Ishikawa (cell line): ENCODE data around the gene GDF10.

Experiments
- CEBPB ChIP-seq: IDR thresholded peaks from 2 replicates; pipeline ENCODE4 v1.6.1; 2012
- CREB1 ChIP-seq: IDR thresholded peaks from 2 replicates; pipeline ENCODE4 v1.6.1; 2012; ENCODE audit warnings: low read depth
- EGR1 ChIP-seq: IDR thresholded peaks from 2 replicates; pipeline ENCODE4 v1.6.1; 2012
- EP300 ChIP-seq: IDR thresholded peaks from 2 replicates; pipeline ENCODE4 v1.6.1; 2012; ENCODE audit warnings: borderline replicate concordance
- FOXM1 ChIP-seq: IDR thresholded peaks from 2 replicates; pipeline ENCODE4 v1.6.1; 2012; ENCODE audit warnings: low read depth, borderline replicate concordance
- NFIC ChIP-seq: IDR thresholded peaks from 2 replicates; pipeline ENCODE4 v1.6.1; 2012
- RAD21 ChIP-seq: IDR thresholded peaks from 2 replicates; pipeline ENCODE4 v1.6.1; 2012; ENCODE audit warnings: low read depth
- TAF1 ChIP-seq: IDR thresholded peaks from 2 replicates; pipeline ENCODE4 v1.6.1; 2012; ENCODE audit warnings: low read depth, mild to moderate bottlenecking
- TCF12 ChIP-seq: IDR thresholded peaks from 2 replicates; pipeline ENCODE4 v1.6.1; 2012; ENCODE audit warnings: low read depth
- TEAD4 ChIP-seq: IDR thresholded peaks from 2 replicates; pipeline ENCODE4 v1.6.1; 2012
- YY1 ChIP-seq: IDR thresholded peaks from 2 replicates; pipeline ENCODE4 v1.6.1; 2012; ENCODE audit warnings: low read depth
- ZBTB7A ChIP-seq: IDR thresholded peaks from 2 replicates; pipeline ENCODE4 v1.6.1; 2012; ENCODE audit warnings: low read depth
- TF ChIP-seq, protein P1 (sequence below): IDR thresholded peaks from 2 replicates; pipeline ENCODE4 v1.6.1; 2012; ENCODE audit warnings: low read depth, mild to moderate bottlenecking
- TF ChIP-seq, protein P2 (sequence below): IDR thresholded peaks from 2 replicates; pipeline ENCODE4 v1.6.1; 2012
- TF ChIP-seq, protein P3 (sequence below): IDR thresholded peaks from 2 replicates; pipeline ENCODE4 v1.6.1; 2012

The GDF10 gene

DNA sequence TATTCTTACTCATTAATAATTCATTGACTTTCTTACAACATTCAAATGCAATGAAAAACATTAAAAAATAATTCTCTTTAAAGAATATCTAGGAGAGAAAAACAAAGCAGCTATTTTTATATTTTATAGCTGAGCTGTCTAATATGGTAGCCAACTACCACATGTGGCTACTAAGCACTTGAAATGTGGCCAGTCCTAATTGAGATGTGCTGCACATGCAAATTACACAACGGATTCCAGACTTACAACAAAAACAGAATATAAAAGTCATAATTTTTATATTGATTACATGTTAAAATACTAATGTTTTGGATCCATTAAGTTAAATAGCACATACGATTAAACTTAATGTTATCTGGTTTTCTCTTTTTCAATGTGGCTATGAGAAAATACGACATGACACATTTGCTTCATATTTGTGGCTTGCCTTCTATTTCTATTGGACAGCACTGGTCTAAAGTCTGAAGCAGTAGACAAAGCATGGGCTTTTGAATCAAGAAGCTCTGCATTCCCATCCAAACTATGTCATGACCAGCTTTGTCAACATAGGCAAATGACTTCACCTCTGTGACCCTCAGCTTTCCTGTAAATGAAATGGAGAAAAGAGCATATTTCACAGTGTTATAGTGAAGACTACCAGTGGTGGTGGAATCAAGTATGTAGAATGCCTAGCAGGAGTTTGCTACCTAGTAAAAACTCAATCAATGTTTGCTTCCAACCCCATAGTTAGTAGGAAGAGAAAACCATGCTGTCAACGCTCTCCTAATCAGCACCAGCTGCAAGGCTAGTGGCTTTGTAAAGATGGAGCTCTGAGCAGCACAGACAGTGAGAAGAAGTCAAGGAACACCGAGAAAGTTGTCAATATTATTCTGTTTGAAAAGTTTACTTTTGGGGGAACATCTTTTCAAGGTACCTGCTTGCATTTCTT, 37.1 kb upstream of the GDF10 start:
- TF ChIP-seq CREB1 (no peak), TEAD4 (no peak), EGR1 (no peak), RAD21 (no peak), TAF1 (no peak), ZBTB7A (no peak), NFIC (no peak), TCF12 (no peak), EP300 (no peak), FOXM1 (no peak), CEBPB (no peak), YY1 (no peak)
- TF ChIP-seq, protein P1, sequence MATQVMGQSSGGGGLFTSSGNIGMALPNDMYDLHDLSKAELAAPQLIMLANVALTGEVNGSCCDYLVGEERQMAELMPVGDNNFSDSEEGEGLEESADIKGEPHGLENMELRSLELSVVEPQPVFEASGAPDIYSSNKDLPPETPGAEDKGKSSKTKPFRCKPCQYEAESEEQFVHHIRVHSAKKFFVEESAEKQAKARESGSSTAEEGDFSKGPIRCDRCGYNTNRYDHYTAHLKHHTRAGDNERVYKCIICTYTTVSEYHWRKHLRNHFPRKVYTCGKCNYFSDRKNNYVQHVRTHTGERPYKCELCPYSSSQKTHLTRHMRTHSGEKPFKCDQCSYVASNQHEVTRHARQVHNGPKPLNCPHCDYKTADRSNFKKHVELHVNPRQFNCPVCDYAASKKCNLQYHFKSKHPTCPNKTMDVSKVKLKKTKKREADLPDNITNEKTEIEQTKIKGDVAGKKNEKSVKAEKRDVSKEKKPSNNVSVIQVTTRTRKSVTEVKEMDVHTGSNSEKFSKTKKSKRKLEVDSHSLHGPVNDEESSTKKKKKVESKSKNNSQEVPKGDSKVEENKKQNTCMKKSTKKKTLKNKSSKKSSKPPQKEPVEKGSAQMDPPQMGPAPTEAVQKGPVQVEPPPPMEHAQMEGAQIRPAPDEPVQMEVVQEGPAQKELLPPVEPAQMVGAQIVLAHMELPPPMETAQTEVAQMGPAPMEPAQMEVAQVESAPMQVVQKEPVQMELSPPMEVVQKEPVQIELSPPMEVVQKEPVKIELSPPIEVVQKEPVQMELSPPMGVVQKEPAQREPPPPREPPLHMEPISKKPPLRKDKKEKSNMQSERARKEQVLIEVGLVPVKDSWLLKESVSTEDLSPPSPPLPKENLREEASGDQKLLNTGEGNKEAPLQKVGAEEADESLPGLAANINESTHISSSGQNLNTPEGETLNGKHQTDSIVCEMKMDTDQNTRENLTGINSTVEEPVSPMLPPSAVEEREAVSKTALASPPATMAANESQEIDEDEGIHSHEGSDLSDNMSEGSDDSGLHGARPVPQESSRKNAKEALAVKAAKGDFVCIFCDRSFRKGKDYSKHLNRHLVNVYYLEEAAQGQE: no peak
- TF ChIP-seq, protein P2, sequence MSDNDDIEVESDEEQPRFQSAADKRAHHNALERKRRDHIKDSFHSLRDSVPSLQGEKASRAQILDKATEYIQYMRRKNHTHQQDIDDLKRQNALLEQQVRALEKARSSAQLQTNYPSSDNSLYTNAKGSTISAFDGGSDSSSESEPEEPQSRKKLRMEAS: no peak
- TF ChIP-seq, protein P3, sequence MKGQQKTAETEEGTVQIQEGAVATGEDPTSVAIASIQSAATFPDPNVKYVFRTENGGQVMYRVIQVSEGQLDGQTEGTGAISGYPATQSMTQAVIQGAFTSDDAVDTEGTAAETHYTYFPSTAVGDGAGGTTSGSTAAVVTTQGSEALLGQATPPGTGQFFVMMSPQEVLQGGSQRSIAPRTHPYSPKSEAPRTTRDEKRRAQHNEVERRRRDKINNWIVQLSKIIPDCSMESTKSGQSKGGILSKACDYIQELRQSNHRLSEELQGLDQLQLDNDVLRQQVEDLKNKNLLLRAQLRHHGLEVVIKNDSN: no peak

DNA sequence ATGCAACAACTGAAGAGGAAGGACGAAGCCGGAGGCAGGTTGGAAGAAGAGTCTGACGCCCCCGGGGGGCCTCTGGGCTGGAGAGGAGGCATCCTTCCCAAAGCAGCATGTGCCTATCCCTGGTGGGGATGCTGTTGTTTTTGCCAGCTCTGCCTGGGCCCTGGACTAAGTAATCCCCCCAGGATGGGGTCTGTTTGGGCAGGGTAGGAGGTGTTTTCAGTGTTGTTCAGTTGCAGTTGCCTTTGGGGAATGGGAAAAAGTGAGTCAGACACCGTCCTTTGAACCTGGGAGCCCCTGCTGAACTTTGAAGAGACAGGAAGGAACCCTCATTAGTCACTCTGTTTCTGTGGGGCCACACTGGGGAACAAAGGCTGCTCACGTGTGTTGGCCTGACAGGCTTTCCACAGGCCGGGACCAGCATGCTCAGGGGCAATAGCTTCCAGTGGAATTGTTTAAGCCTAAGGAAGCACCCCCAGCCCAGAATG, 35.2 kb upstream of the GDF10 start:
- no peak for TF ChIP-seq TCF12
- no peak for TF ChIP-seq RAD21
- no peak for TF ChIP-seq YY1
- TF ChIP-seq NFIC: no peak
- TF ChIP-seq, protein P3: no peak
- TF ChIP-seq EGR1: no peak
- TF ChIP-seq TAF1: no peak

DNA sequence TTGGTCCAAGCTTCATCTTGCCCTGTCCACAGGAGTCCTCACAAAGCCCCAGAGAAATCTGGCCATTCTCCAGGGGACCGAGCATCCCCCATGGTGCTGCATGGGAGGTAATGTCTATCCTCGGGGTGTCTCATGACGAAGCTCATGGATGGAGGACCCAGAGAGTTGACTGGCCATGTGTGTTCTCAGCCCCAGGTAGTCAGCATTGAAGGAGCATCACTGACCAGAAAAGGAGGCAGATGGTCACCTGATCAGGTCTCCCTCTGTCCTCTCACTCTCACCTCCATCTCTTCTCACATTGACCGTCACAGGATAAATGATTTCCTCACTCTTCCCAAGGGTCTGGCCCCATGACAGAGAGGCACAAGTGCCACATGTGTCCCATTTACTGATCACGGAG, 33.4 kb upstream of the GDF10 start:
- TF ChIP-seq TCF12: no peak
- no peak for TF ChIP-seq FOXM1
- TF ChIP-seq, protein P2: no peak
- TF ChIP-seq ZBTB7A: no peak
- no peak for TF ChIP-seq NFIC
- no peak for TF ChIP-seq YY1
- TF ChIP-seq, protein P3: no peak
- TF ChIP-seq CREB1: no peak
- TF ChIP-seq RAD21: no peak
- no peak for TF ChIP-seq TAF1
- TF ChIP-seq EGR1: no peak
- TF ChIP-seq, protein P1: no peak
- TF ChIP-seq EP300: no peak

DNA sequence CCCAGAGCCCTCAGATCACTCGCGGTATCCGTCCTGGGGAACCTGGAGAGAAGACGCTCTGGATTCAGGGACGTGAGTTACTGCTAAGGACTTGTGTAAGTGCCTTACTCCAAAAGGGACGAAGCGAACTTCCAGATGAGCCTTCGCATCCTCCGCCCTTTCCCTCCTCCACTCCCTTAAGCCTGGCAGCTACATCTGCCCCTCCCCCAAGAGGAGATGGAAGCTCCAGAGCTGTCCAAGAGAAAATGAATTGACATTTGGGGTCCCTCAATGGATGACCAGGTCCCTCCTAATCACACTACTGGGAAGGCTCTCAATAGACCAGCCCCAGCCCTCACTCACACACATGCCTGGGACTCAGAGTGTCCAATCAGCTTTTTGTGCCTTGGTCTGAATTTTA, 31.3 kb upstream of the GDF10 start:
- no peak for TF ChIP-seq EGR1
- no peak for TF ChIP-seq TCF12
- TF ChIP-seq, protein P3: no peak
- TF ChIP-seq EP300: no peak
- TF ChIP-seq TEAD4: no peak
- TF ChIP-seq, protein P2: no peak
- no peak for TF ChIP-seq CEBPB
- TF ChIP-seq CREB1: no peak
- TF ChIP-seq, protein P1: no peak
- no peak for TF ChIP-seq YY1
- no peak for TF ChIP-seq TAF1
- TF ChIP-seq RAD21: no peak
- no peak for TF ChIP-seq ZBTB7A
- no peak for TF ChIP-seq FOXM1
- no peak for TF ChIP-seq NFIC
